Measurements from ENCODE around the gene SVOPL. TPM values are rescaled to one million over a fixed set of nuclear protein-coding genes. Genes with fewer than 3 reads are reported as not detected.

The SVOPL gene
- total RNA-seq, 3 donors from 2014 or later, result 0.15 to 0.33 TPM; not detected in 1

DNA sequence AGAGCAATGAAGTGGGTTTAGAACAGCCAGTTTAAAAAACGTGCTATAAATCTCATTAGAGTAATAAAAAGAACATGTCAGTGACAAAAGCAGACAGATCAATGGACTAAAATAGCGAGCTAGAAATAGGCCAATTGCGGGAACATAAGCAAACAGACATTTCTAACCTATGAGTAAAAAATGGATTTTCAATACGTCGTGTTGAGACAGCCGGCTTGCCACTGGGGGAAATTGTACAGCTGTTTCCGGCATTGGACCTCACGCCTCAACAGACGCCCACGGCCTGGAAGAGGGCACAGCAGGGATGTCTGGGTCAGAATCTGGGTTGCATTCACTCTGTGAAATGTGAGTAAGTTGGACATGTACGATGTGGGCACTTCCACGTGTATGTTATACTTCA lies 92.9 kb downstream of the SVOPL start:
- Histone ChIP-seq H3K4me1 (no peaks in the 10 kb centered on the region), H3K27me3 (no peaks in the 10 kb centered on the region), H3K4me3 (no peak overlapping the region), H3K27ac (no peak overlapping the region), H3K36me3 (no peaks in the 10 kb centered on the region), H3K9me3 (no peaks in the 10 kb centered on the region)
- intact Hi-C loops (cut with DNase I; ENCODE audit: low total_unique reads), result no loop called here
- no peak for DNase-seq (ENCODE audit: low spot score in 2 of 2)
- TF ChIP-seq CTCF (IDR thresholded peaks at IDR 0.05), result no peak
- no peak for TF ChIP-seq POLR2AphosphoS5 (IDR thresholded peaks at IDR 0.05)
- no peak for TF ChIP-seq POLR2A (IDR thresholded peaks at IDR 0.05)

- intact Hi-C loops (cut with DNase I; ENCODE audit: low total_unique reads), result no loop called here
- no peak for DNase-seq (ENCODE audit: low spot score in 2 of 2)
- H3K4me3 ChIP-seq, result no peak overlapping the region
- H3K36me3 ChIP-seq, result no peaks in the 10 kb centered on the region
- no peak overlapping the region for H3K27ac ChIP-seq
- no peak for TF ChIP-seq POLR2A (IDR thresholded peaks at IDR 0.05)
- no peak for TF ChIP-seq CTCF (IDR thresholded peaks at IDR 0.05)
- no peak for TF ChIP-seq POLR2AphosphoS5 (IDR thresholded peaks at IDR 0.05)
- no peaks in the 10 kb centered on the region for H3K4me1 ChIP-seq
- no peaks in the 10 kb centered on the region for H3K9me3 ChIP-seq
- no peaks in the 10 kb centered on the region for H3K27me3 ChIP-seq
Measured at GRCh38 chr7:138607216-138608126, 93.7 kb downstream of the SVOPL start.

DNA sequence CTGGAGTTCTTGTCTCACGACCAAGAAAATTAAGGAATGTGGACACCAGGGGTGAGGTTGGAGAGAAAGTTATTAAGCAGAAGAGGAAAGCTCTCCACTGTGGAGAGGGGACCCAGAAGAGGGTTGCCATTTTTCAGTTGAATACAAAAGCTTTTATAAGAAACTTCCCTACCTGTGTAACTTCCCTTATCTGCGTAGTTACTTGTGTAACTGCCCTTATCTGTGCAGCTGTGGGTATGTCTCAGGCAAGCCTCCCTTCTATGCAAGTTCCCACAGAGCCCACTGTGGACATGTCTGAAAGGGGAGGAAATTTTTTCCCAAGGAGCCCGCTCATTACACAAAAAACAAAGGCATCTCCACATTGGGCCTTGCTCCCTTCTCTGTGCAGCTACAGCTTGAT lies 94.9 kb downstream of the SVOPL start:
- no peaks in the 10 kb centered on the region for H3K36me3 ChIP-seq
- H3K27ac ChIP-seq, result no peak overlapping the region
- H3K4me3 ChIP-seq, result no peak overlapping the region
- H3K9me3 ChIP-seq, result no peaks in the 10 kb centered on the region
- no peaks in the 10 kb centered on the region for H3K4me1 ChIP-seq
- no peak for TF ChIP-seq CTCF (IDR thresholded peaks at IDR 0.05)
- intact Hi-C loops (cut with DNase I; ENCODE audit: low total_unique reads), result no loop called here
- H3K27me3 ChIP-seq, result no peaks in the 10 kb centered on the region
- DNase-seq (ENCODE audit: low spot score in 2 of 2), result no peak

DNA sequence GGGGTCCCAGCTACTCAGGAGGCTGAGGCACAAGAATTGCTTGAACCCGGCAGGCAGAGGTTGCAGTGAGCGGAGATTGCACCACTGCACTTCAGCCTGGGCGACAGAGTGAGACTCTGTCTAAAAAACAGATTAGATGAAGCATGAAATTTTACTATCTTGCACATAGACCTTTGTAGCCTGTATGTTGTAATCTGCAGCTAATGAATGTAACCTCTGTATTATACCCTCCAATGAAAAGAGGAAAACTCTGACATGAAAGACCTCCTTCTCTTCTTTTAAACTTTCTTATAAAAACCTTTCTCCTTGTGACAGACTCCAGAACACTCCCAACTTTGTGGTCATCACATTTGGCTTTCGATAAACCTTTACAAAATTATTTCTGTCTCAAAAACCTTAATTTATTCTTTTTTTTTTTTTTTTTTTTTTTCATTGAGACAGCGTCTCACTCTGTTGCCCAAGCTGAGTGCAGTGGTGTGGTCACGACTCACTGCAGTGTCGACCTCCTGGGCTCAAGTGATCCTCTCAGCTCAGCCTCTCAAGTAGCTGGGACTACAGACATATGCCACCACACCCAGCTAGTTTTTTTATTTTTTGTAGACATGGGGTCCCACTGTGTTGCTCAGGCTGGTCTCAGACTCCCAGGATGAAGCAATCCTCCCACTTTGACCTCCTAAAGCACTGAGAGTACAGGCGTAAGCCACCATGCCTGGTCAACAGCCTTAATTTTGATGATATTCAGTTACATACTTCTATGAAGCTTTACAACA lies 97.4 kb downstream of the SVOPL start:
- no peaks in the 10 kb centered on the region for H3K36me3 ChIP-seq
- no peak overlapping the region for H3K27ac ChIP-seq
- TF ChIP-seq CTCF (IDR thresholded peaks at IDR 0.05) (no peak), POLR2AphosphoS5 (IDR thresholded peaks at IDR 0.05) (no peak), POLR2A (IDR thresholded peaks at IDR 0.05) (no peak)
- no peak overlapping the region for H3K4me3 ChIP-seq
- no peaks in the 10 kb centered on the region for H3K27me3 ChIP-seq
- no peaks in the 10 kb centered on the region for H3K9me3 ChIP-seq
- intact Hi-C loops (cut with DNase I; ENCODE audit: low total_unique reads), result no loop called here
- no peak for DNase-seq (ENCODE audit: low spot score in 2 of 2)
- H3K4me1 ChIP-seq, result no peaks in the 10 kb centered on the region

DNA sequence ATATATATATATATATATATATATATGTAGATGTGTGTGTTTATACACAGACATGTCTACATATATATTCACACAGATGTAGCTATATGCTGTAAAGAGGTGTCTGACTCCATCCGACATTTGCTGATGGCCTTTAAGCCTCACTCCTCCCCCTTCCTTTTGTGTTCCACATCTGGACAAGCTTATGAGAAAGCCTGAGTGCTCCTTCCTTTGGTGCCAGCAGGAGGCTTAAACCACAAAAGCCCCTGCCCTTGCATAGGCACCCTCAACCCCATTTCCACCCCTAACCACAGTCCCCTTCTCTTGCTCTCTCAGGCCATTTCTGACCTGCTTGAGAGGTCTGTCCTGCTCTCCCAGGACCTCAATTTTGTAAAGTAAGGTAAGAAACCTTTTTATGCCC lies 98.7 kb downstream of the SVOPL start:
- Histone ChIP-seq H3K9me3 (no peaks in the 10 kb centered on the region), H3K27ac (no peak overlapping the region), H3K4me1 (no peaks in the 10 kb centered on the region), H3K4me3 (no peak overlapping the region), H3K36me3 (no peaks in the 10 kb centered on the region), H3K27me3 (no peaks in the 10 kb centered on the region)
- no peak for DNase-seq (ENCODE audit: low spot score in 2 of 2)
- intact Hi-C loops (cut with DNase I; ENCODE audit: low total_unique reads), result no loop called here
- TF ChIP-seq POLR2A (IDR thresholded peaks at IDR 0.05), result no peak
- TF ChIP-seq POLR2AphosphoS5 (IDR thresholded peaks at IDR 0.05), result no peak
- TF ChIP-seq CTCF (IDR thresholded peaks at IDR 0.05), result no peak

All from breast epithelium (tissue), 4 donors.